GM12874 (cell line): ENCODE data around the gene UVRAG.

Experiments used
- TF ChIP-seq, protein P1 (sequence below): IDR thresholded peaks from 2 replicates; pipeline ENCODE4 v1.5.1; 2011; ENCODE audit warnings: low read depth, mild to moderate bottlenecking, control low read depth, low read length, moderate library complexity; ENCODE audit not compliant: insufficient read depth

UVRAG gene

GRCh38 chr11:76073724-76074123 lies 258.7 kb downstream of the UVRAG start:
- TF ChIP-seq, protein P1, sequence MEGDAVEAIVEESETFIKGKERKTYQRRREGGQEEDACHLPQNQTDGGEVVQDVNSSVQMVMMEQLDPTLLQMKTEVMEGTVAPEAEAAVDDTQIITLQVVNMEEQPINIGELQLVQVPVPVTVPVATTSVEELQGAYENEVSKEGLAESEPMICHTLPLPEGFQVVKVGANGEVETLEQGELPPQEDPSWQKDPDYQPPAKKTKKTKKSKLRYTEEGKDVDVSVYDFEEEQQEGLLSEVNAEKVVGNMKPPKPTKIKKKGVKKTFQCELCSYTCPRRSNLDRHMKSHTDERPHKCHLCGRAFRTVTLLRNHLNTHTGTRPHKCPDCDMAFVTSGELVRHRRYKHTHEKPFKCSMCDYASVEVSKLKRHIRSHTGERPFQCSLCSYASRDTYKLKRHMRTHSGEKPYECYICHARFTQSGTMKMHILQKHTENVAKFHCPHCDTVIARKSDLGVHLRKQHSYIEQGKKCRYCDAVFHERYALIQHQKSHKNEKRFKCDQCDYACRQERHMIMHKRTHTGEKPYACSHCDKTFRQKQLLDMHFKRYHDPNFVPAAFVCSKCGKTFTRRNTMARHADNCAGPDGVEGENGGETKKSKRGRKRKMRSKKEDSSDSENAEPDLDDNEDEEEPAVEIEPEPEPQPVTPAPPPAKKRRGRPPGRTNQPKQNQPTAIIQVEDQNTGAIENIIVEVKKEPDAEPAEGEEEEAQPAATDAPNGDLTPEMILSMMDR = no peak

DNA sequence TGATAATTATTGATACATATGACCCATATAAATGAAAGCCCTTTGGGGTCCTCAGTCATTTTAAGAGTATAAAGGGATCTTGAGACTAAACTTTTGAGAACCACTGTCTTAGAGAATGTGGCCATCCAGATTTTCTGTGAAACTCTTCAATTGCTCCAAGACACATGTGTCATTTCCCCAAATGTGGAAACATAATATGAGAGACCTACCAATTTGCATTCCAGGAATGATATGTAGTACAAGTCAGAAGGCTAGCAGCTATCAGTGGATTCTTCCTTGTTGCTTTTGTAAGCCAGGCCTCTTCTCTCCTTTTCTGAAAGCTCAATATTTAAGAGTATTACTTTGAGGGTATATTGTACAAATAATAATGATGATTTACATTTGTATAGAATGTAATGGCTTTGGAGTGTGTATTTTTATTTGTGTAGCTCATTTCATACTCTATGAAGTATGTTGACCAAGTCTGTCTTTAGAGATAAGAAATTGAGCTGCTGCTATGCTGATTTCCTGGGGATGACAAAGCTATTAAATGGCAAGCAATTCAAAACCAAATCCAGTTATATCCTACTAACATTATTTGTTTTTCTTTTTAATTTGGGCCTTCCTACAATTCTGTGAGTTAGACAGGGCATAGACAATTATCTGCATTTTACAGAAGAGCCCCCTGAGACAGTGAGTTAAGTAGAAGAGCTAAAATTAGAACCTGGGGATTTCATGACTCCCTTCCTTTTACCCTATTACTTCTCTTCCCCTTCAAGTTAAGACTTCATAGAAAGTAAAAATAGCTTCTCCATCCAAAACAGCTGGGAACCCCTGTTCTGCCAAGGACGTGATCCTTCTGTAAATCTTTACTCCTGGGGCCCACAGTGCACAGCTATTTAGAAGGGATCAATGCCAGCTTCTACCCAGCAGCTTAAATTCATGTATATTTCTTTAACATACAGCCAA lies 259.4 kb downstream of the UVRAG start:
- TF ChIP-seq, protein P1 = no peak

GRCh38 chr11:76075716-76076115 lies 260.7 kb downstream of the UVRAG start:
- TF ChIP-seq, protein P1 = no peak

- TF ChIP-seq, protein P1 = no peak
Measured at GRCh38 chr11:76076749-76077148, 261.7 kb downstream of the UVRAG start.

- TF ChIP-seq, protein P1 = no peak
Measured at GRCh38 chr11:76077575-76078150, 262.7 kb downstream of the UVRAG start.

GRCh38 chr11:76083563-76084451 lies 268.8 kb downstream of the UVRAG start:
- TF ChIP-seq, protein P1 = no peak

- TF ChIP-seq, protein P1 = no peak
Measured at GRCh38 chr11:76085270-76085669, 270.3 kb downstream of the UVRAG start.
